WTC11 (cell line): ENCODE results near the gene ROBO4. TPM values are rescaled to one million over a fixed set of nuclear protein-coding genes. Genes with fewer than 3 reads are reported as not detected.

Experiments
- ATAC-seq: fragments of 200-7000 bp; cut with Tn5 transposase; 2 replicates; pipeline ENCODE4 v1.10.0; 2021; ENCODE audit warnings: mild to moderate bottlenecking, moderate library complexity
- CTCF ChIA-PET: fragments of 300-600 bp; sonication (Branson Sonifier 250); formaldehyde crosslinking; loops from one replicate; lab custom pipeline; 2021; ENCODE audit warnings: antibody characterized with exemption; lab: Charles Lee
- POLR2A ChIA-PET: fragments of 350-600 bp; sonication (Branson Sonifier 250); formaldehyde crosslinking; loops from one replicate; lab custom pipeline; 2021; ENCODE audit warnings: antibody characterized with exemption; lab: Charles Lee
- DNase-seq: peaks from one replicate; pipeline ENCODE4 v3.0.0; 2021; ENCODE audit warnings: low spot score
- H3K27ac Mint-ChIP-seq: 2 replicates; pipeline ENCODE4 v1.8.0; 2021; ENCODE audit warnings: mixed read lengths
- H3K27me3 Mint-ChIP-seq: 2 replicates; pipeline ENCODE4 v1.8.0; 2021; ENCODE audit warnings: low read depth, mild to moderate bottlenecking, moderate library complexity, mixed read lengths
- H3K36me3 Mint-ChIP-seq: 2 replicates; pipeline ENCODE4 v1.8.0; 2021; ENCODE audit warnings: mixed read lengths
- H3K4me1 Mint-ChIP-seq: 2 replicates; pipeline ENCODE4 v1.8.0; 2022; ENCODE audit warnings: mixed read lengths
- H3K4me3 Mint-ChIP-seq: 2 replicates; pipeline ENCODE4 v1.8.0; 2021; ENCODE audit warnings: mild to moderate bottlenecking, moderate library complexity, mixed read lengths
- H3K9me3 Mint-ChIP-seq: 2 replicates; pipeline ENCODE4 v1.8.0; 2021; ENCODE audit warnings: mixed read lengths
- ATF2 ChIP-seq: sonication (generic); formaldehyde crosslinking; IDR thresholded peaks from 2 replicates; pipeline ENCODE4 v1.8.1; 2022; ENCODE audit warnings: low read depth, missing genetic modification reagents, borderline replicate concordance
- ATF6 ChIP-seq: sonication (generic); formaldehyde crosslinking; IDR thresholded peaks from 2 replicates; pipeline ENCODE4 v1.8.1; 2023; ENCODE audit warnings: mild to moderate bottlenecking, missing genetic modification reagents
- E2F5 ChIP-seq: sonication (generic); formaldehyde crosslinking; IDR thresholded peaks from 2 replicates; pipeline ENCODE4 v1.8.1; 2022; ENCODE audit warnings: mild to moderate bottlenecking, moderate library complexity, missing genetic modification reagents
- ELF4 ChIP-seq: sonication (generic); formaldehyde crosslinking; IDR thresholded peaks from 2 replicates; pipeline ENCODE4 v1.8.1; 2022; ENCODE audit warnings: low read depth, mild to moderate bottlenecking, moderate library complexity, missing genetic modification reagents
- ERG ChIP-seq: fragments of 250-450 bp; sonication (Bioruptor Pico); IDR thresholded peaks from 2 replicates; pipeline ENCODE4 v1.8.0; 2021; ENCODE audit warnings: mild to moderate bottlenecking
- ETV6 ChIP-seq: sonication (generic); formaldehyde crosslinking; IDR thresholded peaks from 2 replicates; pipeline ENCODE4 v1.8.1; 2022; ENCODE audit warnings: mild to moderate bottlenecking, missing genetic modification reagents
- IRF1 ChIP-seq: sonication (generic); formaldehyde crosslinking; IDR thresholded peaks from 2 replicates; pipeline ENCODE4 v1.8.0; 2023; ENCODE audit warnings: missing genetic modification reagents
- IRF2 ChIP-seq: sonication (generic); formaldehyde crosslinking; IDR thresholded peaks from 2 replicates; pipeline ENCODE4 v1.8.0; 2022; ENCODE audit warnings: low read depth, missing genetic modification reagents, borderline replicate concordance
- MXD4 ChIP-seq: fragments of 250-450 bp; sonication (Bioruptor Pico); IDR thresholded peaks from 2 replicates; pipeline ENCODE4 v1.8.0; 2021; ENCODE audit warnings: mild to moderate bottlenecking, moderate library complexity, borderline replicate concordance
- NFATC4 ChIP-seq: fragments of 250-450 bp; sonication (Bioruptor Pico); IDR thresholded peaks from 2 replicates; pipeline ENCODE4 v1.9.0; 2021; ENCODE audit warnings: mild to moderate bottlenecking
- RELA ChIP-seq: sonication (generic); formaldehyde crosslinking; IDR thresholded peaks from 2 replicates; pipeline ENCODE4 v1.8.1; 2022; ENCODE audit warnings: missing genetic modification reagents, mild to moderate bottlenecking, borderline replicate concordance
- TCF7 ChIP-seq: sonication (generic); formaldehyde crosslinking; IDR thresholded peaks from 2 replicates; pipeline ENCODE4 v1.8.0; 2022; ENCODE audit warnings: mild to moderate bottlenecking, low read depth, missing genetic modification reagents, moderate library complexity
- TP53 ChIP-seq: sonication (generic); formaldehyde crosslinking; IDR thresholded peaks from 2 replicates; pipeline ENCODE4 v1.8.1; 2023; ENCODE audit warnings: mild to moderate bottlenecking, missing genetic modification reagents
- ZMAT4 ChIP-seq: fragments of 250-450 bp; sonication (Bioruptor Pico); IDR thresholded peaks from 2 replicates; pipeline ENCODE4 v1.9.0; 2021; ENCODE audit warnings: mild to moderate bottlenecking
- ZNF219 ChIP-seq: sonication (generic); formaldehyde crosslinking; IDR thresholded peaks from 2 replicates; pipeline ENCODE4 v1.8.0; 2023; ENCODE audit warnings: missing genetic modification reagents, mild to moderate bottlenecking, borderline replicate concordance
- ZNF232 ChIP-seq: sonication (generic); formaldehyde crosslinking; IDR thresholded peaks from 2 replicates; pipeline ENCODE4 v1.8.0; 2022; ENCODE audit warnings: mild to moderate bottlenecking, missing genetic modification reagents
- ZNF423 ChIP-seq: fragments of 250-450 bp; sonication (Bioruptor Pico); IDR thresholded peaks from 2 replicates; pipeline ENCODE4 v2.1.2; 2022; ENCODE audit warnings: mild to moderate bottlenecking, moderate library complexity
- total RNA-seq: library from RNA; stranded (reverse); gene quantifications from 3 replicates; pipeline ENCODE4 v1.2.3, GENCODE V29; 2021
- TF ChIP-seq, protein P1 (sequence below): sonication (generic); formaldehyde crosslinking; conservative IDR thresholded peaks from 2 replicates; pipeline ENCODE4 v1.8.1; 2022; ENCODE audit warnings: mild to moderate bottlenecking, missing genetic modification reagents
- TF ChIP-seq, protein P2 (sequence below): sonication (generic); formaldehyde crosslinking; IDR thresholded peaks from 2 replicates; pipeline ENCODE4 v1.8.1; 2022; ENCODE audit warnings: low read depth, mild to moderate bottlenecking, moderate library complexity, missing genetic modification reagents, borderline replicate concordance
- TF ChIP-seq, protein P3 (sequence below): sonication (generic); formaldehyde crosslinking; IDR thresholded peaks from 2 replicates; pipeline ENCODE4 v1.8.1; 2023; ENCODE audit warnings: mild to moderate bottlenecking, missing genetic modification reagents, moderate library complexity

The ROBO4 gene
- total RNA-seq, 1 experiment from 2014 or later: 0.13 TPM

GRCh38 chr11:124920356-124920755 is 22.7 kb upstream of the ROBO4 start:
- POLR2A ChIA-PET: interaction anchor here (0.6 to 2.4 kb wide), 2 partner anchors 44 to 336 kb away, joined by 7 to 10 read pairs; no protein-coding TSS in a partner anchor
- ATAC-seq (no peak), DNase-seq (no peak)
- Mint-ChIP-seq H3K27me3 (peaks cover 92% of the 10 kb centered on the region), H3K9me3 (peaks cover 4% of the 10 kb centered on the region; the same call in 1 of the 2 replicates), H3K4me3 (peak overlapping the region; percentile 61), H3K27ac (no peak overlapping the region), H3K36me3 (no peaks in the 10 kb centered on the region; the same call in 1 of the 2 replicates)
- CTCF ChIA-PET: interaction anchor here (0.6 to 2.3 kb wide), 12 partner anchors 15 to 509 kb away, joined by 3 to 12 read pairs (median 4); partner anchors contain the start of gene HEPACAM
- TF ChIP-seq E2F5 (CRISPR knock-in tag): no peak
- no peak for TF ChIP-seq ETV6
- no peak for TF ChIP-seq IRF1
- TF ChIP-seq ZNF232 (CRISPR knock-in tag): no peak
- TF ChIP-seq IRF2 (CRISPR knock-in tag): no peak
- TF ChIP-seq, protein P1, sequence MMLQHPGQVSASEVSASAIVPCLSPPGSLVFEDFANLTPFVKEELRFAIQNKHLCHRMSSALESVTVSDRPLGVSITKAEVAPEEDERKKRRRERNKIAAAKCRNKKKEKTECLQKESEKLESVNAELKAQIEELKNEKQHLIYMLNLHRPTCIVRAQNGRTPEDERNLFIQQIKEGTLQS: no peak
- no peak for TF ChIP-seq MXD4
- TF ChIP-seq ATF6: no peak
- TF ChIP-seq ERG (CRISPR knock-in tag): no peak
- no peak for TF ChIP-seq ZNF219
- TF ChIP-seq TP53 (CRISPR knock-in tag): no peak
- no peak for TF ChIP-seq ZNF423 (CRISPR knock-in tag)
- TF ChIP-seq, protein P2, sequence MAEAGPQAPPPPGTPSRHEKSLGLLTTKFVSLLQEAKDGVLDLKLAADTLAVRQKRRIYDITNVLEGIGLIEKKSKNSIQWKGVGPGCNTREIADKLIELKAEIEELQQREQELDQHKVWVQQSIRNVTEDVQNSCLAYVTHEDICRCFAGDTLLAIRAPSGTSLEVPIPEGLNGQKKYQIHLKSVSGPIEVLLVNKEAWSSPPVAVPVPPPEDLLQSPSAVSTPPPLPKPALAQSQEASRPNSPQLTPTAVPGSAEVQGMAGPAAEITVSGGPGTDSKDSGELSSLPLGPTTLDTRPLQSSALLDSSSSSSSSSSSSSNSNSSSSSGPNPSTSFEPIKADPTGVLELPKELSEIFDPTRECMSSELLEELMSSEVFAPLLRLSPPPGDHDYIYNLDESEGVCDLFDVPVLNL (CRISPR knock-in tag): no peak
- no peak for TF ChIP-seq TCF7 (CRISPR knock-in tag)
- no peak for TF ChIP-seq NFATC4 (CRISPR knock-in tag)
- TF ChIP-seq, protein P3, sequence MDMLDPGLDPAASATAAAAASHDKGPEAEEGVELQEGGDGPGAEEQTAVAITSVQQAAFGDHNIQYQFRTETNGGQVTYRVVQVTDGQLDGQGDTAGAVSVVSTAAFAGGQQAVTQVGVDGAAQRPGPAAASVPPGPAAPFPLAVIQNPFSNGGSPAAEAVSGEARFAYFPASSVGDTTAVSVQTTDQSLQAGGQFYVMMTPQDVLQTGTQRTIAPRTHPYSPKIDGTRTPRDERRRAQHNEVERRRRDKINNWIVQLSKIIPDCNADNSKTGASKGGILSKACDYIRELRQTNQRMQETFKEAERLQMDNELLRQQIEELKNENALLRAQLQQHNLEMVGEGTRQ: no peak
- TF ChIP-seq ZMAT4: no peak
- no peak for TF ChIP-seq ELF4
- no peak for TF ChIP-seq RELA (CRISPR knock-in tag)
- no peak for TF ChIP-seq ATF2 (CRISPR knock-in tag)
- TF ChIP-seq, all 79 proteins: peak for 0
- no peaks in the 10 kb centered on the region for H3K4me1 Mint-ChIP-seq
